Occipital lobe (tissue), 2 donors: Measurements from ENCODE around the gene CALM1. TPM values are rescaled to one million over a fixed set of nuclear protein-coding genes. Genes with fewer than 3 reads are reported as not detected.

Source experiments
- DNase-seq: peaks from one replicate; lab custom pipeline; 2025; lab: John Stamatoyannopoulos, UW
- total RNA-seq: library from RNA; depleted of rRNA; stranded (reverse); fragments of >200 nt; gene quantifications from one replicate; pipeline ENCODE4 v1.2.3, GENCODE V29; 2014

The CALM1 gene
- total RNA-seq, 1 donor from 2014 or later = 1,332 TPM

- DNase-seq = no peak
Measured at GRCh38 chr14:90407230-90407629, 10.4 kb downstream of the CALM1 start.

- DNase-seq = no peak
Measured at GRCh38 chr14:90408713-90409112, 11.9 kb downstream of the CALM1 start.

- peak; percentile 32 for DNase-seq
Measured at GRCh38 chr14:90409209-90409730, 12.4 kb downstream of the CALM1 start.

- no peak for DNase-seq
Measured at GRCh38 chr14:90412058-90412457, 15.2 kb downstream of the CALM1 start.

- DNase-seq = no peak
Measured at GRCh38 chr14:90416720-90417119, 19.9 kb downstream of the CALM1 start.

GRCh38 chr14:90418053-90418452 is 21.2 kb downstream of the CALM1 start:
- DNase-seq = no peak

- peak; percentile 69 for DNase-seq
Measured at GRCh38 chr14:90419200-90419599, 22.4 kb downstream of the CALM1 start.

- no peak for DNase-seq
Measured at GRCh38 chr14:90421001-90421631, 24.3 kb downstream of the CALM1 start.

- no peak for DNase-seq
Measured at GRCh38 chr14:90421632-90422020, 24.8 kb downstream of the CALM1 start.

GRCh38 chr14:90423166-90423565 is 26.3 kb downstream of the CALM1 start:
- DNase-seq = no peak

- no peak for DNase-seq
Measured at GRCh38 chr14:90424075-90424474, 27.2 kb downstream of the CALM1 start.

GRCh38 chr14:90424686-90425372 is 28.0 kb downstream of the CALM1 start:
- DNase-seq = no peak

GRCh38 chr14:90425373-90425879 is 28.6 kb downstream of the CALM1 start:
- no peak for DNase-seq

GRCh38 chr14:90426031-90426540 is 29.3 kb downstream of the CALM1 start:
- DNase-seq = no peak

- DNase-seq = no peak
Measured at GRCh38 chr14:90426663-90427062, 29.8 kb downstream of the CALM1 start.

GRCh38 chr14:90427848-90428426 is 31.1 kb downstream of the CALM1 start:
- DNase-seq = no peak

- DNase-seq = no peak
Measured at GRCh38 chr14:90428676-90429075, 31.8 kb downstream of the CALM1 start.

- DNase-seq = no peak
Measured at GRCh38 chr14:90429236-90429635, 32.4 kb downstream of the CALM1 start.

GRCh38 chr14:90429754-90430153 is 32.9 kb downstream of the CALM1 start:
- no peak for DNase-seq

GRCh38 chr14:90434370-90435020 is 37.7 kb downstream of the CALM1 start:
- DNase-seq = no peak

GRCh38 chr14:90438841-90439240 is 42.0 kb downstream of the CALM1 start:
- no peak for DNase-seq

GRCh38 chr14:90440021-90440451 is 43.2 kb downstream of the CALM1 start:
- DNase-seq = no peak
